ENCODE measurements around the gene INPP5D.

DNA sequence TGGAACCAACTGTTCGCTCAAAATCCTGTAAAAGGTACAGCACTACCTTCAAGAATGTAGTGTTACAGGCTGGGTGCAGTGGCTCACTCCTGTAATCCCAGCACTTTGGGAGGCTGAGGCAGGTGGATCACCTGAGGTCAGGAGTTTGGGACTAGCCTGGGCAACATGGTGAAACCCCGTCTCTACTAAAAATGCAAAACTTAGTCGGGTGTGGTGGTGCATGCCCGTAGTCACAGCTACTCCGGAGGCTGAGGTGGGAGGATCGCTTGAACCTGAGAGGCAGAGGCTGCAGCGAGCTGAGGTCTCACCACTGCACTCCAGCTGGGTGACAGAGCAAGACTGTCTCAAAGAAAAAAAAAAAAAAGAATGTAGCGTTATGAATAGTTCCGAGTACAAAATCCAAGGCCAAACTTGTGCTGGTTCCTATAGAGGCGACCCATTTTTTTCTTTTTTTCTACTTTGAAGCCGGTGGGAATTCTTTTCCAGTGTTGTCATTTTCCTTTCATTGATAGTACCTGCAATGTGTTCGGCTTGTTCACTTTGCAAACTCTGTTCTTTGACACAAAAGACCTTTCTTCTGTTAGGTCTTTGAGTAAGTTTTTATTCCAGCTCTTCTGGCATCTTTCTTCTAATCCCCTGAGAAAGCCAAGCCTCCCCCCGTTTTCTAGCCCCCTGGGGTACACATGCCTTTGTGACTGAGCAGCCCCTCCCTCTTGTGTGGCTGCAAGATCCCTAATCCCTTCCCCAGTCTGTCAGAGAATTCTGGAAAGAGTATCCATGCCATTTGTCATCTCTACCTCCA is 25.1 kb downstream of the INPP5D start:
- TF ChIP-seq EZH2 (IDR thresholded peaks at IDR 0.05; ENCODE audit: borderline replicate concordance, low read depth, low read length, severe bottlenecking): no peak
- no peak for TF ChIP-seq CTCF (IDR thresholded peaks at IDR 0.05; ENCODE audit: borderline replicate concordance, extremely low read depth, low read length, poor library complexity, severe bottlenecking)
